Fibroblast of villous mesenchyme (primary cell): ENCODE measurements around the gene CADM1. TPM values are rescaled to one million over a fixed set of nuclear protein-coding genes. Genes with fewer than 3 reads are reported as not detected.

Experiments
- DNase-seq: peaks from one replicate; pipeline ENCODE4 v3.0.0-alpha.2; 2010; ENCODE audit warnings: low read depth
- H3K4me3 ChIP-seq: 2 replicates; pipeline ENCODE4 v1.5.1; 2011; ENCODE audit warnings: low read depth, mild to moderate bottlenecking, low read length
- CTCF ChIP-seq: IDR thresholded peaks from 2 replicates; pipeline ENCODE4 v1.5.1; 2012; ENCODE audit warnings: low read depth, mild to moderate bottlenecking, low read length; ENCODE audit not compliant: insufficient read depth
- total RNA-seq: library from RNA; depleted of rRNA; stranded (reverse); fragments of >200 nt; gene quantifications from 2 replicates; pipeline ENCODE4 v1.2.3, GENCODE V29; 2012

The CADM1 gene
- total RNA-seq, 1 donor = 9.1 TPM

GRCh38 chr11:115385226-115385625, 119.0 kb downstream of the CADM1 start:
- DNase-seq = no peak
- no peak overlapping the region for H3K4me3 ChIP-seq
- TF ChIP-seq CTCF = no peak

GRCh38 chr11:115384236-115384635, 120.0 kb downstream of the CADM1 start:
- no peak for TF ChIP-seq CTCF
- H3K4me3 ChIP-seq = no peak overlapping the region
- DNase-seq = no peak

GRCh38 chr11:115383431-115383830, 120.8 kb downstream of the CADM1 start:
- no peak for DNase-seq
- H3K4me3 ChIP-seq = no peak overlapping the region
- TF ChIP-seq CTCF = no peak

GRCh38 chr11:115379528-115379927, 124.7 kb downstream of the CADM1 start:
- H3K4me3 ChIP-seq = no peak overlapping the region
- no peak for DNase-seq
- no peak for TF ChIP-seq CTCF

GRCh38 chr11:115378557-115378956, 125.7 kb downstream of the CADM1 start:
- DNase-seq = no peak
- no peak overlapping the region for H3K4me3 ChIP-seq
- no peak for TF ChIP-seq CTCF

- no peak for DNase-seq
- no peak overlapping the region for H3K4me3 ChIP-seq
- TF ChIP-seq CTCF = no peak
Observed at GRCh38 chr11:115377882-115378296, 126.3 kb downstream of the CADM1 start.

GRCh38 chr11:115368616-115369015, 135.6 kb downstream of the CADM1 start:
- DNase-seq = no peak
- no peak for TF ChIP-seq CTCF
- no peak overlapping the region for H3K4me3 ChIP-seq
